Measurements from ENCODE around the gene RANGAP1. TPM values are rescaled to one million over a fixed set of nuclear protein-coding genes. Genes with fewer than 3 reads are reported as not detected.

The RANGAP1 gene
- polyA plus RNA-seq, 2 of the 4 experiments (the other 2 are of a cell fraction): 44.9 to 75.1 TPM

DNA sequence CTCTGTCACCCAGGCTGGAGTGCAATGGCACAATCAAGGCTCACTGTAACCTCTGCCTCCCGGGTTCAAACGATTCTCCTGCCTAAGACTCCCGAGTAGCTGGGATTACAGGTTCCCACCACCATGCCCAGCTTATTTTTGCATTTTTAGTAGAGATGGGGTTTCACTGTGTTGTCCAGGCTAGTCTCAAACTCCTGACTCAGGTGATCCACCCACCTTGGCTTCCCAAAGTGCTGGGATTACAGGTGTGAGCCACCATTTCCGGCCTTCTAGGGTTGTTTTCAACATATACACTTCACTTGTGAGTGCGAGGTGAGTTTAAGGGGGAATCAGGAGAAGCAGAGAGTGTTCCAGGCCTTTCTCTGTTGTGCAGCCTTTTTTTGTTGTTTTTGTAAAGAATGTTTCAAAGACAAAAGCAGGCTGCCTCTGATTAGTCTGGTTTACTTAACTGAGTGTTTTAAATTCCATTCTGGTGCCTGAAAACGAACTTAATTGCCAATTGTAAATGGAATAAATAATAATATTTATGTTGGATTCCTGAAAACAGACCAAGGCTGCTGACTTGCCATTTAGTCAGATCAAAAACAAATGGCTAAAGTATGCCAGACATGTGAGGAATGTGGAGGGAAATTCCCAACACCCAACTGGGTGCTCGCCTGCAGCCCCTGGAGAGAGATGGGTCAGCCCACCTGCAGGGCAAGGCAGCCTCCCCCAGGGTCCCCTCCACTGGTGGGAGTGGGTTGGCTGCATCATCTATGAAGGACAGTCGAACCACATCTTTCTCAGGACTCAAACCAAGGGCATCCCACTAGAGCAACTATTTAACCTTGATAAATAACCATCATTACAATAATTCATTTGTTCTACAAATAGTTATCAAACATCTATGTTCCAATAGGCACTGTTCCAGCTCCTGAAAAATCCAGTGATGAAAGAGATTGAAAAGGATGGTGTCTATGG lies 4.6 kb upstream of the RANGAP1 start (continued):
- TF ChIP-seq SREBF2 (IDR thresholded peaks at IDR 0.05) (no peak), EHMT2 (IDR thresholded peaks at IDR 0.05; ENCODE audit: low read depth) (no peak), RAD21 (conservative IDR thresholded peaks at IDR 0.05 in 1 of 2, IDR thresholded peaks at IDR 0.05 in 1 of 2) (no peak), ZFP36 (IDR thresholded peaks at IDR 0.05; ENCODE audit: borderline replicate concordance, partially characterized antibody) (no peak), JUN (IDR thresholded peaks at IDR 0.05) (0 out of 5 replicates have a peak, but pooled peaks of 1 of the 2 experiments have one; percentile 18), EP300 (IDR thresholded peaks at IDR 0.05) (peak in 1 of 2 experiments; percentile 32; a peak in 1 of 5 replicates), MAZ (IDR thresholded peaks at IDR 0.05; ENCODE audit: borderline replicate concordance, low read depth, low read length) (no peak), NPAS2 (CRISPR knock-in tag; IDR thresholded peaks at IDR 0.05; ENCODE audit: borderline replicate concordance) (no peak), CEBPB (IDR thresholded peaks at IDR 0.05) (no peak; a peak in 1 of 4 replicates), ZSCAN20 (CRISPR knock-in tag; IDR thresholded peaks at IDR 0.05) (no peak), HOXA7 (CRISPR knock-in tag; IDR thresholded peaks at IDR 0.05) (no peak), CHD4 (IDR thresholded peaks at IDR 0.05; ENCODE audit: borderline replicate concordance) (no peak), HES2 (IDR thresholded peaks at IDR 0.05) (no peak)
- TF ChIP-seq, protein P1, sequence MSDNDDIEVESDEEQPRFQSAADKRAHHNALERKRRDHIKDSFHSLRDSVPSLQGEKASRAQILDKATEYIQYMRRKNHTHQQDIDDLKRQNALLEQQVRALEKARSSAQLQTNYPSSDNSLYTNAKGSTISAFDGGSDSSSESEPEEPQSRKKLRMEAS (IDR thresholded peaks at IDR 0.05): peak; percentile 57

GRCh38 chr22:41289671-41290070 lies 3.7 kb upstream of the RANGAP1 start:
- peaks cover 45% of the 10 kb centered on the region for H3K4me1 ChIP-seq
- ChIA-PET CTCF (interaction anchor here (2.5 kb wide), 1 partner anchor 12 kb away, joined by 7 read pairs; the partner anchor contains the start of gene ZC3H7B), POLR2A (no interaction called here)
- H3K27ac ChIP-seq: peak overlapping the region; percentile 58 to 96
- ATAC-seq (no peak), DNase-seq (ENCODE audit: low read depth in 1 of 2, low spot score in 1 of 2) (no peak), FAIRE-seq (no peak)
- WGBS (ENCODE audit: missing lambda C conversion rate): 90% methylated on average over 1 of the region's 1 CpG
- H3K9me3 ChIP-seq: no peaks in the 10 kb centered on the region
- H3K4me3 ChIP-seq: no peak overlapping the region
- H3K4me2 ChIP-seq: no peak overlapping the region; the same call in 2 of the 3 replicates
- no peak for TF ChIP-seq TP53 (CRISPR knock-in tag; IDR thresholded peaks at IDR 0.05)
- no peak for TF ChIP-seq HDAC2 (IDR thresholded peaks at IDR 0.05)
- no peak for TF ChIP-seq CBX8 (IDR thresholded peaks at IDR 0.05)

- H3K4me3 ChIP-seq: 0 out of 3 replicates have a peak overlapping the region, but pooled peaks have one; percentile 21
- CTCF ChIA-PET: interaction anchor here (0.8 to 2.5 kb wide), 5 partner anchors 13 to 23 kb away, joined by 3 to 7 read pairs (median 4); partner anchors contain the start of gene ZC3H7B
- POLR2A ChIA-PET: interaction anchor here (1.3 kb wide), 1 partner anchor 13 kb away, joined by 4 read pairs; the partner anchor contains the start of gene ZC3H7B
- TF ChIP-seq KDM5A (IDR thresholded peaks at IDR 0.05) (no peak), RAD21 (conservative IDR thresholded peaks at IDR 0.05 in 1 of 2, IDR thresholded peaks at IDR 0.05 in 1 of 2) (no peak), HDAC2 (IDR thresholded peaks at IDR 0.05) (no peak), JUN (IDR thresholded peaks at IDR 0.05) (peak in 1 of 2 experiments; percentile 47; a peak in 1 of 5 replicates), KDM1A (IDR thresholded peaks at IDR 0.05; ENCODE audit: low read depth) (no peak), CHD2 (IDR thresholded peaks at IDR 0.05; ENCODE audit: low read length, partially characterized antibody) (no peak), ZC3H11A (IDR thresholded peaks at IDR 0.05) (no peak), EP300 (IDR thresholded peaks at IDR 0.05) (0 out of 5 replicates have a peak, but pooled peaks of 1 of the 2 experiments have one; percentile 15), FOXS1 (CRISPR knock-in tag; IDR thresholded peaks at IDR 0.05) (no peak), MYC (IDR thresholded peaks at IDR 0.05; ENCODE audit: borderline replicate concordance, low read length) (no peak), GATA3 (IDR thresholded peaks at IDR 0.05; ENCODE audit: borderline replicate concordance) (peak; percentile 27; the same call in 1 of the 2 replicates), FOSL2 (IDR thresholded peaks at IDR 0.05) (peak; percentile 73), FOSL2 (CRISPR knock-in tag; IDR thresholded peaks at IDR 0.05) (peak; percentile 94), ESRRA (IDR thresholded peaks at IDR 0.05; ENCODE audit: borderline replicate concordance, low read length) (no peak), ELK1 (IDR thresholded peaks at IDR 0.05; ENCODE audit: low read depth, low read length) (no peak), JUNB (IDR thresholded peaks at IDR 0.05) (no peak), MAFK (IDR thresholded peaks at IDR 0.05; ENCODE audit: partially characterized antibody) (no peak)
- TF ChIP-seq, protein P2, sequence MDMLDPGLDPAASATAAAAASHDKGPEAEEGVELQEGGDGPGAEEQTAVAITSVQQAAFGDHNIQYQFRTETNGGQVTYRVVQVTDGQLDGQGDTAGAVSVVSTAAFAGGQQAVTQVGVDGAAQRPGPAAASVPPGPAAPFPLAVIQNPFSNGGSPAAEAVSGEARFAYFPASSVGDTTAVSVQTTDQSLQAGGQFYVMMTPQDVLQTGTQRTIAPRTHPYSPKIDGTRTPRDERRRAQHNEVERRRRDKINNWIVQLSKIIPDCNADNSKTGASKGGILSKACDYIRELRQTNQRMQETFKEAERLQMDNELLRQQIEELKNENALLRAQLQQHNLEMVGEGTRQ (IDR thresholded peaks at IDR 0.05): no peak
- TF ChIP-seq, protein P1 (IDR thresholded peaks at IDR 0.05): peak; percentile 45; the same call in 1 of the 2 replicates
- H3K27ac ChIP-seq: peak overlapping the region; percentile 93 to 96
- peak; percentile 71 to 79 for DNase-seq (ENCODE audit: low read depth in 1 of 2, low spot score in 1 of 2)
- ATAC-seq: peak; percentile 47 to 50; a peak in 5 of 6 replicates
- FAIRE-seq: no peak
- peaks cover 53% of the 10 kb centered on the region for H3K4me1 ChIP-seq
- peak overlapping the region; percentile 92 for H3K4me2 ChIP-seq
- 0% methylated on average over 9 of the region's 9 CpGs for WGBS (ENCODE audit: missing lambda C conversion rate)
- H3K9me3 ChIP-seq: no peaks in the 10 kb centered on the region
These were observed 2.4 kb upstream of the RANGAP1 start for GRCh38 chr22:41288245-41288946.
